Activated CD8-positive, alpha-beta memory T cell treated with anti-CD3 and anti-CD28 coated beads for 24 hours (primary cell): ENCODE data around the gene FOXP4.
A peak's percentile ranks its signal among the peaks of the same experiment; 100 is the strongest.
"Not testable (repeated sequence)": the region's sequence is repeated elsewhere in the genome, so short reads cannot be mapped to it uniquely, and the experiment has no call there.

Experiments used
- DNase-seq: peaks from one replicate; pipeline ENCODE4 v3.0.0-alpha.2; 2020

FOXP4 gene

GRCh38 chr6:41602422-41602743, 56.2 kb downstream of the FOXP4 start:
- DNase-seq = no peak

- peak; percentile 86 for DNase-seq
Observed at GRCh38 chr6:41602864-41603608, 56.9 kb downstream of the FOXP4 start.

- no peak for DNase-seq
Observed at GRCh38 chr6:41604006-41604405, 57.8 kb downstream of the FOXP4 start.

GRCh38 chr6:41605649-41606048, 59.5 kb downstream of the FOXP4 start:
- DNase-seq = no peak

- DNase-seq = no peak
Observed at GRCh38 chr6:41607036-41607435, 60.9 kb downstream of the FOXP4 start.

GRCh38 chr6:41607736-41608135, 61.6 kb downstream of the FOXP4 start:
- no peak for DNase-seq

GRCh38 chr6:41608443-41609151, 62.4 kb downstream of the FOXP4 start:
- no peak for DNase-seq

GRCh38 chr6:41614715-41615114, 68.5 kb downstream of the FOXP4 start:
- DNase-seq = no peak

- no peak for DNase-seq
Observed at GRCh38 chr6:41615311-41615710, 69.1 kb downstream of the FOXP4 start.

GRCh38 chr6:41618598-41618997, 72.4 kb downstream of the FOXP4 start:
- no peak for DNase-seq

GRCh38 chr6:41619193-41619592, 73.0 kb downstream of the FOXP4 start:
- not testable (repeated sequence) for DNase-seq

GRCh38 chr6:41621367-41621766, 75.2 kb downstream of the FOXP4 start:
- no peak for DNase-seq

- DNase-seq = no peak
Observed at GRCh38 chr6:41621802-41622201, 75.6 kb downstream of the FOXP4 start.

- no peak for DNase-seq
Observed at GRCh38 chr6:41622206-41622988, 76.2 kb downstream of the FOXP4 start.

- DNase-seq = no peak
Observed at GRCh38 chr6:41623330-41623729, 77.1 kb downstream of the FOXP4 start.

GRCh38 chr6:41624621-41625380, 78.6 kb downstream of the FOXP4 start:
- DNase-seq = no peak

- no peak for DNase-seq
Observed at GRCh38 chr6:41625442-41625841, 79.3 kb downstream of the FOXP4 start.

GRCh38 chr6:41626022-41626421, 79.8 kb downstream of the FOXP4 start:
- DNase-seq = no peak

- DNase-seq = no peak
Observed at GRCh38 chr6:41626917-41627316, 80.7 kb downstream of the FOXP4 start.

GRCh38 chr6:41629128-41629527, 82.9 kb downstream of the FOXP4 start:
- no peak for DNase-seq

GRCh38 chr6:41630069-41630468, 83.9 kb downstream of the FOXP4 start:
- no peak for DNase-seq

GRCh38 chr6:41630946-41631345, 84.8 kb downstream of the FOXP4 start:
- no peak for DNase-seq

- no peak for DNase-seq
Observed at GRCh38 chr6:41633056-41633634, 87.0 kb downstream of the FOXP4 start.
